GM19324 (cell line): ENCODE measurements around the gene HAUS1.

Experiments
- ATAC-seq: cut with Tn5 transposase; IDR thresholded peaks from one replicate; pipeline ENCODE4 v1.9.1; 2021; ENCODE audit warnings: mild to moderate bottlenecking, moderate library complexity; ENCODE audit not compliant: unreplicated experiment, low FRiP score

HAUS1 gene, protein sequence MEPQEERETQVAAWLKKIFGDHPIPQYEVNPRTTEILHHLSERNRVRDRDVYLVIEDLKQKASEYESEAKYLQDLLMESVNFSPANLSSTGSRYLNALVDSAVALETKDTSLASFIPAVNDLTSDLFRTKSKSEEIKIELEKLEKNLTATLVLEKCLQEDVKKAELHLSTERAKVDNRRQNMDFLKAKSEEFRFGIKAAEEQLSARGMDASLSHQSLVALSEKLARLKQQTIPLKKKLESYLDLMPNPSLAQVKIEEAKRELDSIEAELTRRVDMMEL

DNA sequence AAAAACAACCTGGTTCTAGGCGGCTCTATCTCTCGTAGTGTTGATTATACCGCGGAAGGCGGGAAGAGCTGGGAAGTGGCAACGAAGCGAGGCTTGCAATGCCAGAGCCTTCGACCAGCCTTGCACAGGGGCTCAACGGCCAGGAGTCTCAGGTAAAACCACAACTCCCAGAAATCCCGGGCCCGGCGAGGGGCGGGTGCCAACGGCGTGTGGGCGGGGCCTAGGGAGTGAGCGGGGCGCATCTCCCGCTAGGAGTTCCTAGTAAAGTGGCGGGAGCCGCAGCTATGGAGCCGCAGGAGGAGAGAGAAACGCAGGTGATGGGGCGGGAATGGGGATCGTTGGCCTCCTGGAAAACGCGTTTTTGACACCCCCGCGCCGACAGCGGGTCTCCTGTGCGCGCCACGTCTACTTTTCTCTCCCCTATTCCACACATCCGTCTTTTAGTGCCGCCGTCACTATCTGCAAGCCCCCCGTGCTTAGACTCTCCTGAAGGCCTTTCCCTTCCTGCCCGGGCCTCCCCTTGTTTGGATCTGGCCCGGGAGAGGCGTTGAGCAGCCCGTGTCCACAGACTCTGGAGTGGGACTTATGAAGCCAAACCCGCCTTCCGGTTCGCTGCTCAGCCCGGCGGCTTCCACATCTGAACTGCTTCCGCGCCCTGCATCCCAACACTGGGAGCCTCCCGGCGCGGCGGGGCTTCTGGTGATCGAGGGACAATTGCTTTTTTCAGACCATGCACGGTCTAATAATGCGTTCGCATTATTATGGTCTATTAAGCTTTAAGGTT lies at the start of gene HAUS1:
Gene HAUS1, plus strand, starts transcription at position 258 of the 784 bp plus-strand sequence. Its CDS starts 27 bp downstream, at position 285.
- ATAC-seq, result peak; percentile 96

DNA sequence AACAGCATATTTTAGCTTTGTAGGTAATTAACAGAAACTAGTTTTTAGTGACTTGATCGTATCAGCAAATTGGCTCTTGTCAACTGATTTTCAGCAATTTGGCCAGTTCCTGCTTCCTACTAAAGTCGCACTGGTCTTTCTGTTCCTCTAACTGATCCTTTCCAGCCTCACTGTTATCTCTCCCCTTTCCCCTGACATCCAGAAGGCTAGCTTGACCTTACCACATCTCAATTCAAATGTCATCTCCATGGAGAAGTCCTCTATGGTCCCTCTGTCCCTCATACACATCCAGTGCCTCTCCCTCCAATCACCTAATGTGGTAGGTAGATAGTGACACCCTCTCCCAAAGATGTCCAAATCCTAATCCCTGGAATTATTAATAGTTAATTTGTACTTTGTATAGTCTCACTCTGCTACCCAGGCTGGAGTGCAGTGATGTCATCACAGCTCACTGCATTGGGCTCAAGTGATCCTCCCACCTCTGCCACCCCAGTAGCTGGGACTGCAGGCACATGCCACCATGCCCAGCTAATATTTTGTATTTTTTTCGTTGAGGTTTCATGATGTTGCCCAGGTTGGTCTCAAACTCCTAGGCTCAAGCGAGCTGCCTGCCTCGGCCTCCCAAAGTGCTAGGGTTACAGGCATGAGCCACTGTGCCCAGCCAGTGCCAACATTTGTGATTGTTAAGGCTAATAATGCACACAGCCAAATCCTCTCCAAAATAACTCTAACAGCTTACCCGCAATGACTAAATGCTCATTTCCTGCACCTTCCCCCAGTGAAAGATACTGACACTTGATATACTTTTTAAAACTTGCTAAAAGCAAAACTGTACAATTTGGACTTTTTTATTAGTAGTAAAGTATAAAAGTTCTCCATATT lies 49.0 kb upstream of the HAUS1 start:
- ATAC-seq, result no peak

DNA sequence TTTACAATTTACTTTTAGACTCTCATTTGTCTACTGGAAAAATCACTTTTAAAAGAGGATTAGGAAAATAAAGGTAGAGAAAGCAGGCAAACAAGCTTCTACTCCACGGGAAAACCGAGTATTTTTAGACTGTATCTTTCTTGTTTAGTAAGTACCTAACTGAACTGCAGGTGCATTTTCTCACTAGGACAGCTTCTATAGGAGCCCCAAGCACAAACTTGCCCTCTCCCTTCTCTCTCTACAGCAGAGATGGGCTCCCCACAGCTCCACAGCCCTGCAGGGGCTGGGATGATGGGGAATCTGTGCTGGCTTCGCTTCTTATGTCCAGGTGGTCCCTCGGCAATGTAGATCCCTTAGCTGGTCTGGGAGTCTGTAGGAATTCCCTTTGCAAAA lies 48.4 kb upstream of the HAUS1 start:
- ATAC-seq, result no peak

DNA sequence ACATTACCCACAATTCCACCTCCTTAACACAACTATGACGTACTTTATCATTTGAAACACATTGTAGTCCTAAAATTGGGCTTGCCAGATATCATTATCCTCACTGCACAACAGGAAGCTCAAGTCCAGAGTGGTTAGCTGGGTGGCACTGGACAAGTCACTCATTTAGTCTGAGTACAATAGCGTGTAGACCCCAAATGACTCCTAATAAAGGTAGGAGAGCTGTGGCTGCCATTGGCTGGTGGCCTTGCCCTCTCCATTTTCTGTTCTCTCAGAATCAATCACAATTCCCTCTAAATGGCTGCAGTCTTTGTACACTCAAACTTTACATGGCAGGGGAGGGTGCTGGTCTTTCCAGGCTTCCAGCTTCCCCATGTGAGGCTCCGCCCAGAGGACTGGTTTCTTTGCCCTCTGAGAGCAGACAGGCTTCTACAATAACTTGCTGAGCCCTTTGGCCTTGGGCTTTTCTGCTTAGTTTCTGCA lies 43.8 kb upstream of the HAUS1 start:
- no peak for ATAC-seq

DNA sequence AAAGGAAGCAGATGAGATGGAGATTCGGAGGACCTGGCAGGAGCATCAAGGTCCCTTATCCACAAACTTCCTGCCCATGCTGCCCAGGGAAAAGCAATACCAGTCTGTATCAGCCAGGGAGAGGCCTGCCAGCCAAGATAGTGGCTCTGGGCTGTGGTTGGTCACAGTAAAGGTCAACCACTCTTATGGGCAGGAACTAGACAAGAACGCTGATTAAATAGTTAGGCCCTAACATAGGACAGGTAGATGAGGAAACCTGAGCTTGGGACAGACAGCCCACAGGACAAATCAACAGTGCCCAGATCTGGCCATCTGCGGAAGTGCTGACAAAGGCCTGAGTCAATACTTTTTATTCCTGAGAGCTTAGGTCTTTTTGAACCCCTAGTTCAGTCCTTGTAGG lies 42.8 kb upstream of the HAUS1 start:
- no peak for ATAC-seq

DNA sequence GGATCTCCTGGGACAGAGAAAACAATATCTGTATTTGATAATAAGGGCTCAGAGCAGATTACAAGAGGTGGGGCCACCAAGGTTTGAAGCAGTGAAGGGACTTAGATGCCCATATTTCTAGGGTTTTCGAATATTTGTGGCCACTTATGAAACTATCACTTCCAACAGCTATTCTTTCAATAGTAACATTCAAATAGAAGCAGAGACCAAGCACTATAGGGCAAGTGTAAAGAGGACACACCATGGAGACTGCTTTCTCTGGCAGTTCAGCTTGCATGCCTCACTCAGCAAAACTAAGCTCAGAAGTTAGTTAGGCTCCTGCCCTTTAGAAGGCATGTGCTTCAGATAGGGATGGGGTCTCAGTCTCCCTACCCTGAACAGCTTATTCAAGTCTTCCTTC lies 42.4 kb upstream of the HAUS1 start:
- no peak for ATAC-seq

DNA sequence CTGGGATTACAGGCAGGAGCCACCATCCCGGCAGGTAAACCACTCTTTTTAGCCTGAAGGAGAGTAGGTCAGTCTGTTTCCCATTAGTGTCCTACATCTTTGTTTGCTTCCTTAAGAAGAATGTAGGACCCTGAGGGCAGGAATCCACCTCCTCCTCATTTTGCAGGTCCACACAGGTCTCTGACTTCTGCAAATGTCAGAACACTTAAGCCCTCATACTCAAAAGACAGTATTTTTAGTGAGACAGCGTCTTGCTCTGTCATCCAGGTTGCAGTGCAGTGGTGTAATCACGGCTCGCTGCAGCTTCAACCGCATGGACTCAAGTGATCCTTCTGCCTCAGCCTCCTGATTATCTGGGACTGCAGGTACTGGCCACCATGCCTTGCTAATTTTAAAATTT lies 41.4 kb upstream of the HAUS1 start:
- no peak for ATAC-seq

DNA sequence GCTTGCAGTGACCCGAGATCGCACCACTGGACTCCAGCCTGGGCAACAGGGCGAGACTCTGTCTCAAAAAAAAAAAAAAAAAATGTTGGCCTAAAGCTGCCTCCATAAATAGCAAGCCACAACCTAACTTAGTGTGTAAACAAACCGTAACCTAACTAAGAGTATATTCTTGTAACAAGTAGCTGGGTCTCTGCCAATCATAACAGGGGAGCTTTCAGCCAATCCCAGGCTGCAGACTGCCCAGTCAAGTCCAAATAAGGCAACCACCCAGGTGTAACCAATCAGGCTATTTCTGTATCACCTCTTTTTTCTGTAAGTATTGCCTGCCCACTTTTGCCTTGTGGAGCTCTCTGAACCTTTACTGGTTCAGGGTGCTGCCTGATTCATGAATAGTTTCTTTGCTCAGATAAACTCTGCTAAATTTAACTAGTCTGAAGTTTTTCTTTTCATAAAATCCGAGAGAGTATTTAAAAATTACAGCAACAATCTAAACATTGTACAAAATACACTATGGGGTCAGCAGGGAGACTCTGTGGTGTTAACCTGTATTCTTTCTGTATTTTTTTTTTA lies 36.7 kb upstream of the HAUS1 start:
- no peak for ATAC-seq

DNA sequence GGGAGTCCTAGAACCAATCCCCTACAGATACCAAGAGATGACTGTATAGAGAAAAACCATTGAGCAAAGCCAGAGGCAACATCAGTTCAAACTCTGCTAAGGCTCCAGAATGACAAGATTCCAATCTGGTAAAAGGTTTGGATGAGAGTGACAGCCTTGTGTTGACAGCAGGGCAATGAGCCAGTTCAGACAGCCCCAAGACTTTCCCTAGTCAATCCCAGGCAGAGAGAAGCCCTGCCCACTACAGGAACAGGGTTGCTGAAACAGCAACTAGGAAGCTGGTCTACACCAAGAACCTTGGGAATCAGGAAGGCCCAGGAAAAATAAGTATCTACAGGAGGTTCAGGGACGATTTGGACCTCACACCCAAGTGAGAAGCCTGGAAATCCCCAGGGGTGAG lies 35.4 kb upstream of the HAUS1 start:
- ATAC-seq, result no peak

DNA sequence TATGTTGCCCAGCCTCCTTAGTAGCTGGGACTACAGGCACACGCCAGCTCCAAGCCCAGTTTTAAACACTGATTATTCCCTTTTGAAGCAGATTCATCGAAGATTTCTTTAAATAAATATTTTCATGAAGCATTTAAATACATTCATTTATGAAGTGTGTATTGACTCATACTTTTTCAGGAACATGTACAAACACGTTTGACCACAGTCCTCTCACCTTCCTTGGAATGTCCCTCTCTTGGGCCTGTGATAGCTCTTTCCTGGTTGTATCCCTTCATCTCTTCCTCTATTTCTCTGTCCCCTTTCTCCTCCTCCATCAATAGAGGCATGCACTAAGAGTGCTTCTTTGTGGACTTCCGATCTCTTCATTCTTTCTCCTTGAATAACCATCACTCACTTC lies 34.7 kb upstream of the HAUS1 start:
- ATAC-seq, result no peak

DNA sequence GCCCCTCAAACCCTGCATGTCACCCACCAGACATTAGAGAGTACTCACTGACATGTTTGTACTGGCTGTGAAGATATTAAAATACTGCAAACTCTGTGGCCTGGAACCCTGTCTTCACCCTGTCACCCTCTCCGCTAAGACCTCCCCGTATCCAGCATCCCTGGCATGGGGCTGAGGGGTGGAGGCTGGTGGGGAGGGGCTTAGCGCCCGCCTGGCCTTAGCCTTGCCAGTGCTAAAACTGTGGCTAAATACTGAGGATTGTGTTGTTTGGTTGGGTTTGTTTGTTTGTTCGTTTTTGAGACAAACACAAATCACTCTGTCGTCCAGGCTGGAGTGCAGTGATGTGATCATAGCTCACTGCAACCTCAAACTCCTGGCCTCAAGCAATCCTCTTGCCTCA lies 34.0 kb upstream of the HAUS1 start:
- no peak for ATAC-seq

DNA sequence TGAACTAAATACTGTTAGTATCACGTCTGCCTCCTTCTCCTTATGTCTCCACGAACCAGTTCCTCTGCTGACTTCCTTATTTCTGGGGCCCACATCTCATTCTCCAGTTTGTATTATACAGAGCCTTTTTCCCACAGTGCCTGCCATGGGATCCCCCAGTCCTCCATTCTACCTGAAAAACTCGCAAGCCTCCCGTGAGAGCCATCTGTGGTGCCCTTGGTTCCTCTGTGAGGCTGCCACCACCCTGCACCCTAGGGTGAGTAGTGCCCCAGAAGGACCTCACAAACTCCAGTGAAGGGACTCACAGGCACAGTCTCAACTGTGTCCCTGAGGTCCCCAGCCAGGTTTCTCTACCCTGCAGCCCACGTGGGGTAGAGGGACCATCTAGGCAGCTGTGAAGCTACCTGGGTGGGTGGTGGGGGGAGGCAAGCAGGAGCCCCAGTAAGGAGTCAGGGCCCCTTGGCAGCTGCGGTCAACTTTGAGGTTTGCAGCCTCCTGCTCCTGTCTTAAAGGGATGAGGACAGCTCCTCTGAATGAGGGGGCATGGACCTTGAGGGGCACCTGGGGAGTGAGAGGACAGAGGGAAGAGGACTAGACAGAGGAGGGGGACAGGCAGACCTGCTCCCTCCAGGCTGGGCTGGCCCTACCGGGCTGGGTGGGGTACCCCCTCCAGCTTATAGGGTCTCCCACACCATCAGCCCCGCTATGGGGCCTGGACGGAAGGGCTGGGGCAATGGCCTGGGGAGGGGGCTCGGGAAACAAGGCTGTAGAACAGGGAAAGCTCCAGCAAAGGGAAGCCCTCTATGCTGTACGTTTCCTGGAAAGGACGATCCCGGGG lies 33.2 kb upstream of the HAUS1 start:
- no peak for ATAC-seq

DNA sequence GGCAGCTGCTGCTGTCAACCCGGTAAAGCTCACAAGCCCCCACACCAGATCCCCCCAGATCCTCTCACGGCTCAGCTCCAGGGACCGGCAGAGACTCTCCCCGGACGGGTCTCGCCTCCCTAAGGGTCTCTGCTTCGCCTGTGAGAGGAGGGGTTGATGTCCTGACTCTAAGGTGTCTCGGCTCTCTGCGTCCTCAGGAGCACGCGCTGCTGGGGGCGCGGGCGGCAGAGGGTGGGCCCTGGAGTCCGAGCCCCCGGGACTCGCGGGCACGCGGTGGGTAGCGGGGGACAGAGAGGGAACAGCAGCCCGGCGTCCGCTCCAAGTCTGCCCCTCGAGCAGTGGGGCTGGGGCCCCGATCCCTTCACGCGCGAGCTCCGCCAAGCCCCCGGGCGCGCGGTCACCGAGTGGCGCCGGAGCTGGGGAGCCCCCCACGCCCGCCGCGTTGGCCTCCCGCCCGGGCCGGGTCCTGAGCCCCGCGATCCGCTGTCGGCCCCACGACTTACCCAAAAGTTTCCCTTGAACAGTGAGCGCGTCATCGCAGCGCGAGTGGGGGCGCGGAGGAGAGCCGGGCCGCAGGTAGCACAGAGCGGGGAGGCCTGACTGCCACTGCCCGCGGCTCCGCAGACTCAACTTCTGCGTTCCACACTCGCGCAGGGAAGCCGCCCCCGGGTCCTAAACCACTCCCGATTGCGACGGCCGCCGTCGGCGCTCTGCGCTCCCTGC lies 32.4 kb upstream of the HAUS1 start, which contains the start of gene PSTPIP2:
Gene PSTPIP2, minus strand, starts transcription at position 608 of the 723 bp plus-strand sequence. Its CDS starts 72 bp downstream, at position 536.
- no peak for ATAC-seq

DNA sequence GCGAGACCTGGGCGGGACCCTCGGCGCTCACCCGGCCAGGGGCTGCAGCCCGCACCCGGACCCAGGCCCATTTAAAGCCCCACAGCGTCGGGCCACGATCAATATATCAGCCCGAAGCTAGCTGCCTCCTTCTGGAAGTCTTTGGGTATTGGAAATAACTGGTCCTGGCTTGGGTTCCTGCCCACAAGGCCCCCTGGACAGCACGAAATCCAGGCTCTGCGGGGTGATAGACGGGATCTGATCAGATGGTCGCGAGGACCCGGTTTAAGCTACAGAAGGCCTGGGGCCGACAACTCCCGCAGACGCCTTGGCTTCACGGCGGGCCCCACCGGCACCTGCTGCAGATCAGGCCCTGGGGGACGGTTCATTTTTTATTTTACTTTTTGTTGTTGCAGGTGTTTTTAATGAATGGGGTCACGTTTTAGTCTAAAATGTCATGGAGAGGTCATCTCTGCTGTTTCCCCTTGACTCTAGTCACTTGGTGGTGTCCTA lies 31.8 kb upstream of the HAUS1 start:
- no peak for ATAC-seq

DNA sequence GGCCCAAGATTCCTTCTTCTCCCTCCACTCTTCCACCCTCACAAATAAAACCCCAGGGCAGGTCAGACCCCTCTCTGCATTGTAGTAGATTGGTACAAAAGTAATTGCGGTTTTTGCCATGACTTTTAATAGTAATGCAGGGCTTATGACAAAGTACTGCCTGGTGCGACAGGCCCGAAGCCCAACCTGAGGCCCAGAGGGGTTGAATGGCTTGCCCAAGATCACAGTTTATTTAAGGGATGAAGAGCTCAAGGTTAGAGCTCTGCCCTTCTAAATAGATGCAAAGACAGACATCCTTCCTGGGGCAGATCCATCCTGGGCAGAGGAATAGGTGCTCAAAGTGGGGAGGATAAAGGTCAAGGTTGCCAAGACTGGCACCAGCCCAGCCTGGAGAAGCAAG lies 31.2 kb upstream of the HAUS1 start:
- ATAC-seq, result no peak

DNA sequence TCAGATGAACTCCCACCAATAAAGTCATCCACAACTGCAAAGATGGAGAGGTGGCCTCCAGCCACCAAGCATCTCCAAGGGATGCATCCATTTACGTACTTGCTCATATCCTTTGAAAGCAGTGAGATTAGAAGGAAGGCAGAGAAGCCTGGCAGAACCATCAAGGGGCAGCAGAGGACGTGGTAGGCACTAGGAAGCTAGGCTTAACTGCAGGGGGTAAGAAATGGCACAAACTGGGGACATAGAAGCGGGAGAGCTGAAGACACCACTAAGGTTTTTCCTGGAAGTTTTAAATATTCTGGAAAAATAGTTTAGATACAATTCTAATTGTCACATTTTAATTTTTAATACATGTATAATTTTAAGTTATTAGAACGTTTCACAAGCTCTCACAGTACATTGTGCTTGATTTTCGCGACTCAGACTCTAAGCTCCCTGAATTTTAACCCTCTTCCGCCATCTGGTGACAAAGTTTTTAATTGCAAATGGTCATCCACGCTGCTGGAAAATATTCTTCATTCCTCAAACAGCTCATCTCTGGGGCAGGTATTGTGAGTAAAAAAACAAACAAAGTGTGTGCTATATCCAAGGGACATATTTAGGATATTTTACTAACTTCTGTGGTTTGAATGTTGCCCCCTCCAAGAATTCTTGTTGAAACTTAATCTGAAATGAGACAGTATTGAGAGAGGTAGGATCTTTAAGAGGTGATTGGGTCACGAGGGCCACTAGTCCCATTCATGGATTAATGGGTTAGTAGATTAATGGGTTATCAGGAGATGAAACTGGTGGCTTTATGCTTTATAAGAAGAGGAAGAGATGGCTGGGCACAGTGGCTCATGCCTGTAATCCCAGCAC lies 30.5 kb upstream of the HAUS1 start:
- no peak for ATAC-seq

DNA sequence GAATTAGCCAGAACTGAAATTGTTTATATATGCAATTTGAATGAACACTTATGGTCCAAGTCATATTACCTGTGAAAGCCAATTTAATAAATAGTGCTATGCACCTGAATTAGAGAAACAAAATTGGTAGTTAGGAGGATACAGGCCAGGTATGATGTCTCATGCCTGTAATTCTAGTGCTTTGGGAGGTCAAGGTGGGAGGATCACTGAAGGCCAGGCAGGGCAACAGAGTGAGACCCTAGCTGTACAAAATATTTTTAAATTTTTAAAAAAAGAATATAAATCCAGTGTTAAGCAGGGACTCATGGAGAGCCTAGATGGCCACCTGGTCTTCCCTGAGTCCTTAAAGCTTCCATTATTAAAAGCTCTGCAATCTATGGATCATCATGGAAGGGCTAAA lies 24.8 kb upstream of the HAUS1 start:
- ATAC-seq, result no peak

DNA sequence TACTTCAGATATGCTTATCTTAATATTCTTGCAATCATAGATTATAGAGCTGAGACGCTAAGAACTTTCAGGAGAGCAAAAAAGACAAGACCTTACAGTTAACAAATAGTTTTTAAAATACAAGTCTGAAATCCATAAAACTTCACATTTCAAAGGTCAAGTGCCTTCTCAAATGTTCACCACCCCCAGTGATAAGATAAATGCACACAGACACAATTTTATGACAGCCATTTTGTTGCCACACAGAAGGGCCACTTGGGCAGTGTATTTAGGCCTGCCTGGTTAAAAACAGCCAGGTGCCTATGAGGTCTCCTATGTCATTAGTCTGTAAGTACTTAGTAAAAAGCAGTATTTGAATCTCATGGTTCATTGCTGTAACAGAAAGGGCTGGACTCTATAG lies 24.0 kb upstream of the HAUS1 start:
- ATAC-seq, result no peak
